IMR-90 (cell line): ENCODE results near the gene KLRC3. TPM values are rescaled to one million over a fixed set of nuclear protein-coding genes. Genes with fewer than 3 reads are reported as not detected.

Source experiments
- ATAC-seq: fragments of 200-7000 bp; cut with Tn5 transposase; 2 replicates; pipeline ENCODE4 v1.9.1; 2020; ENCODE audit warnings: low read depth, mild to moderate bottlenecking, moderate library complexity
- BruUV-seq: library from RNA; stranded (reverse); fragments of 400-500 nt; replicated peaks from 2 replicates; lab custom pipeline; 2021; lab: Mats Ljungman, UMichigan
- CTCF ChIA-PET: fragments of 300-600 bp; formaldehyde crosslinking; extraction: SDS; loops from one replicate; lab custom pipeline; 2021; ENCODE audit warnings: antibody characterized with exemption; lab: Yijun Ruan, JAX
- POLR2A ChIA-PET: fragments of 300-600 bp; sonication (Branson Sonifier 250); formaldehyde crosslinking; loops from one replicate; lab custom pipeline; 2022; ENCODE audit warnings: antibody characterized with exemption; ENCODE audit not compliant: unreplicated experiment; lab: Charles Lee
- DNase-seq: peaks from one replicate; pipeline ENCODE4 v3.0.0; 2013
- H2AFZ ChIP-seq: replicated peaks from 2 replicates; pipeline ENCODE3; 2013; ENCODE audit warnings: low read length, mild to moderate bottlenecking; ENCODE audit not compliant: poor library complexity
- H2AK5ac ChIP-seq: 2 replicates; pipeline ENCODE4 v1.6.1; 2013; ENCODE audit warnings: low read depth, low read length, inconsistent platforms
- H2AK9ac ChIP-seq: replicated peaks from 2 replicates; pipeline ENCODE3; 2013; ENCODE audit warnings: mild to moderate bottlenecking, low read depth, low read length, moderate library complexity; ENCODE audit not compliant: poor library complexity
- H2BK120ac ChIP-seq: 2 replicates; pipeline ENCODE4 v1.6.1; 2013; ENCODE audit warnings: low read depth, low read length, inconsistent platforms
- H2BK15ac ChIP-seq: 3 replicates; pipeline ENCODE4 v1.6.1; 2013; ENCODE audit warnings: low read depth, low read length, inconsistent platforms
- H2BK20ac ChIP-seq: 2 replicates; pipeline ENCODE4 v1.6.1; 2013; ENCODE audit warnings: low read depth, mild to moderate bottlenecking, inconsistent platforms, low read length, moderate library complexity
- H2BK5ac ChIP-seq: 2 replicates; pipeline ENCODE4 v1.6.1; 2013; ENCODE audit warnings: mild to moderate bottlenecking, low read depth, low read length, inconsistent platforms; ENCODE audit not compliant: poor library complexity, severe bottlenecking
- H3K14ac ChIP-seq: replicated peaks from 2 replicates; pipeline ENCODE4 v1.6.1; 2013; ENCODE audit warnings: low read depth, low read length, inconsistent platforms
- H3K18ac ChIP-seq: 2 replicates; pipeline ENCODE4 v1.6.1; 2013; ENCODE audit warnings: low read depth, low read length, control low read depth
- H3K23ac ChIP-seq: 2 replicates; pipeline ENCODE4 v1.6.1; 2013; ENCODE audit warnings: low read depth, low read length, inconsistent platforms
- H3K27ac ChIP-seq: 2 replicates; pipeline ENCODE4 v1.5.1; 2013; ENCODE audit warnings: mild to moderate bottlenecking, control low read depth, low read length; ENCODE audit not compliant: insufficient read depth
- H3K27me3 ChIP-seq: 2 replicates; pipeline ENCODE4 v1.6.1; 2013; ENCODE audit warnings: low read length; ENCODE audit not compliant: control insufficient read depth, insufficient read depth
- H3K36me3 ChIP-seq: 2 replicates; pipeline ENCODE4 v1.6.1; 2013; ENCODE audit warnings: low read length, mixed read lengths; ENCODE audit not compliant: control insufficient read depth, insufficient read depth
- H3K4ac ChIP-seq: 2 replicates; pipeline ENCODE4 v1.6.1; 2013; ENCODE audit warnings: low read depth, low read length, inconsistent platforms
- H3K4me1 ChIP-seq: 2 replicates; pipeline ENCODE4 v1.6.1; 2013; ENCODE audit warnings: low read length, mixed read lengths; ENCODE audit not compliant: control insufficient read depth, insufficient read depth
- H3K4me2 ChIP-seq: 2 replicates; pipeline ENCODE4 v1.6.1; 2013; ENCODE audit warnings: low read depth, mild to moderate bottlenecking, control low read depth, low read length, moderate library complexity
- H3K4me3 ChIP-seq: 2 replicates; pipeline ENCODE4 v1.5.1; 2013; ENCODE audit warnings: low read depth, mild to moderate bottlenecking, control low read depth, low read length, moderate library complexity; ENCODE audit not compliant: insufficient read depth
- H3K56ac ChIP-seq: 2 replicates; pipeline ENCODE4 v1.6.1; 2013; ENCODE audit warnings: low read length, inconsistent platforms; ENCODE audit not compliant: insufficient read depth; ENCODE audit errors: extremely low read depth
- H3K79me1 ChIP-seq, 2 experiments: 2 replicates each; pipeline ENCODE4 v1.6.1; 2013; ENCODE audit warnings: low read length in 2 of 2, inconsistent platforms in 1 of 2, low read depth in 1 of 2
- H3K9ac ChIP-seq: 2 replicates; pipeline ENCODE4 v1.6.1; 2013; ENCODE audit warnings: low read depth, low read length, control low read depth
- H3K9me1 ChIP-seq: 2 replicates; pipeline ENCODE4 v1.6.1; 2013; ENCODE audit warnings: low read length, inconsistent platforms; ENCODE audit not compliant: insufficient read depth
- H3K9me3 ChIP-seq: 2 replicates; pipeline ENCODE4 v1.6.1; 2013; ENCODE audit warnings: low read length; ENCODE audit not compliant: control insufficient read depth, insufficient read depth
- H4K20me1 ChIP-seq: 2 replicates; pipeline ENCODE4 v1.6.1; 2013; ENCODE audit warnings: low read length, inconsistent platforms; ENCODE audit not compliant: insufficient read depth
- H4K5ac ChIP-seq: 2 replicates; pipeline ENCODE4 v1.6.1; 2013; ENCODE audit warnings: mild to moderate bottlenecking, low read depth, low read length, control low read depth
- H4K8ac ChIP-seq, 2 experiments: 2 replicates each; pipeline ENCODE4 v1.6.1; 2013; ENCODE audit warnings: low read depth in 2 of 2, low read length in 2 of 2, control low read depth in 1 of 2, inconsistent platforms in 1 of 2
- H4K91ac ChIP-seq: 2 replicates; pipeline ENCODE4 v1.6.1; 2013; ENCODE audit warnings: low read depth, low read length, inconsistent platforms; ENCODE audit not compliant: insufficient read depth
- BHLHE40 ChIP-seq: fragments of 150-350 bp; IDR thresholded peaks from 2 replicates; pipeline ENCODE4 v1.6.1; 2016; ENCODE audit warnings: mild to moderate bottlenecking, low read depth, low read length
- CEBPB ChIP-seq: IDR thresholded peaks from 2 replicates; pipeline ENCODE4 v1.6.1; 2012; ENCODE audit warnings: low read depth, low read length, improper control_type of control experiment
- CHD1 ChIP-seq: IDR thresholded peaks from 2 replicates; pipeline ENCODE4 v1.6.1; 2012; ENCODE audit warnings: low read depth, low read length, improper control_type of control experiment
- ELK1 ChIP-seq: fragments of 150-350 bp; IDR thresholded peaks from 2 replicates; pipeline ENCODE4 v1.6.1; 2016; ENCODE audit warnings: low read depth, mild to moderate bottlenecking, low read length, moderate library complexity, borderline replicate concordance
- FOS ChIP-seq: fragments of 150-350 bp; IDR thresholded peaks from 2 replicates; pipeline ENCODE4 v1.6.1; 2016; ENCODE audit warnings: low read depth, low read length
- MAFK ChIP-seq: IDR thresholded peaks from 2 replicates; pipeline ENCODE4 v1.6.1; 2012; ENCODE audit warnings: low read depth, low read length, improper control_type of control experiment
- MAZ ChIP-seq: IDR thresholded peaks from 2 replicates; pipeline ENCODE4 v1.6.1; 2012; ENCODE audit warnings: low read depth, mild to moderate bottlenecking, low read length, improper control_type of control experiment, moderate library complexity, borderline replicate concordance
- MXI1 ChIP-seq: IDR thresholded peaks from 2 replicates; pipeline ENCODE4 v1.6.1; 2012; ENCODE audit warnings: low read depth, mild to moderate bottlenecking, low read length, moderate library complexity, borderline replicate concordance
- NFE2L2 ChIP-seq: fragments of 150-350 bp; IDR thresholded peaks from 2 replicates; pipeline ENCODE4 v1.6.1; 2016; ENCODE audit warnings: low read depth, mild to moderate bottlenecking, low read length
- POLR2A ChIP-seq: IDR thresholded peaks from 2 replicates; pipeline ENCODE4 v1.6.1; 2012; ENCODE audit warnings: mild to moderate bottlenecking, low read depth, low read length
- RAD21 ChIP-seq: IDR thresholded peaks from 2 replicates; pipeline ENCODE4 v1.6.1; 2012; ENCODE audit warnings: low read length, improper control_type of control experiment
- RCOR1 ChIP-seq: IDR thresholded peaks from 2 replicates; pipeline ENCODE4 v1.6.1; 2012; ENCODE audit warnings: mild to moderate bottlenecking, low read length, improper control_type of control experiment; ENCODE audit not compliant: insufficient replicate concordance
- RFX5 ChIP-seq: IDR thresholded peaks from 2 replicates; pipeline ENCODE4 v1.8.0; 2012; ENCODE audit warnings: low read depth, mild to moderate bottlenecking, low read length, moderate library complexity
- SMC3 ChIP-seq: fragments of 150-350 bp; IDR thresholded peaks from 2 replicates; pipeline ENCODE4 v1.6.1; 2016; ENCODE audit warnings: low read depth, mild to moderate bottlenecking, antibody characterized with exemption, low read length, moderate library complexity
- WGBS, 2 experiments: methylation state at CpG; one replicate each; pipeline versions ENCODE4 v1.1.5 to v1.1.7; 2013; ENCODE audit warnings: missing lambda C conversion rate in 2 of 2; ENCODE audit not compliant: insufficient read length in 1 of 2; ENCODE audit errors: extremely low coverage in 2 of 2; 5-methylcytosine and 5-hydroxymethylcytosine counted together
- dilution Hi-C: fragments of 300-500 bp; cut with HindIII; formaldehyde crosslinking; loops from one replicate; pipeline ENCODE4 v1.14.3; 2018; ENCODE audit warnings: low sequenced_read_pairs; ENCODE audit not compliant: unreplicated experiment
- in situ Hi-C: fragments of 300-500 bp; cut with MboI; formaldehyde crosslinking; loops from 3 replicates; pipeline ENCODE4 v1.14.3; 2019; ENCODE audit warnings: low sequenced_read_pairs, inconsistent platforms, mixed read lengths
- intact Hi-C: fragments of 100-400 bp; cut with micrococcal nuclease; formaldehyde crosslinking; loops from 2 replicates; pipeline ENCODE4 v1.10.0; 2022
- polyA plus RNA-seq, 3 experiments: library from polyadenylated mRNA; depleted of rRNA; stranded (reverse); fragments of >200 nt; gene quantifications; 2 replicates each; pipeline ENCODE4 v1.2.3, GENCODE V29; 2012; ENCODE audit warnings: low replicate concordance in 1 of 3
- total RNA-seq: library from RNA; depleted of rRNA; stranded (reverse); fragments of >200 nt; gene quantifications from 2 replicates; pipeline ENCODE4 v1.2.3, GENCODE V29; 2012
- TF ChIP-seq, protein P1 (sequence below): conservative IDR thresholded peaks from 2 replicates; pipeline ENCODE4 v1.5.1; 2012; ENCODE audit warnings: mild to moderate bottlenecking, low read depth, low read length, improper control_type of control experiment
- TF ChIP-seq, protein P2 (sequence below): fragments of 150-350 bp; IDR thresholded peaks from 2 replicates; pipeline ENCODE4 v1.6.1; 2017; ENCODE audit warnings: mild to moderate bottlenecking, antibody characterized with exemption, low read length, low read depth

KLRC3 gene
- total and polyA plus RNA-seq, 2 of the 4 experiments (the other 2 are of a cell fraction): not detected

- H4K8ac ChIP-seq: no peak overlapping the region
- 100% methylated on average over 1 of the region's 2 CpGs; no CpG with 5 or more reads in 1 of the 2 experiments for WGBS, 2 experiments
- no peak overlapping the region for H4K91ac ChIP-seq
- H4K5ac ChIP-seq: no peak overlapping the region
- no peak overlapping the region for H3K4ac ChIP-seq
- H3K56ac ChIP-seq: no peak overlapping the region
- no peak for ATAC-seq
- no peaks in the 10 kb centered on the region for H4K20me1 ChIP-seq
- TF ChIP-seq FOS (no peak), SMC3 (no peak), MXI1 (no peak), RCOR1 (no peak), MAZ (no peak), CEBPB (no peak), POLR2A (no peak), MAFK (no peak), ELK1 (no peak), CHD1 (no peak), NFE2L2 (no peak), BHLHE40 (no peak), RFX5 (no peak), RAD21 (no peak)
- TF ChIP-seq, protein P1, sequence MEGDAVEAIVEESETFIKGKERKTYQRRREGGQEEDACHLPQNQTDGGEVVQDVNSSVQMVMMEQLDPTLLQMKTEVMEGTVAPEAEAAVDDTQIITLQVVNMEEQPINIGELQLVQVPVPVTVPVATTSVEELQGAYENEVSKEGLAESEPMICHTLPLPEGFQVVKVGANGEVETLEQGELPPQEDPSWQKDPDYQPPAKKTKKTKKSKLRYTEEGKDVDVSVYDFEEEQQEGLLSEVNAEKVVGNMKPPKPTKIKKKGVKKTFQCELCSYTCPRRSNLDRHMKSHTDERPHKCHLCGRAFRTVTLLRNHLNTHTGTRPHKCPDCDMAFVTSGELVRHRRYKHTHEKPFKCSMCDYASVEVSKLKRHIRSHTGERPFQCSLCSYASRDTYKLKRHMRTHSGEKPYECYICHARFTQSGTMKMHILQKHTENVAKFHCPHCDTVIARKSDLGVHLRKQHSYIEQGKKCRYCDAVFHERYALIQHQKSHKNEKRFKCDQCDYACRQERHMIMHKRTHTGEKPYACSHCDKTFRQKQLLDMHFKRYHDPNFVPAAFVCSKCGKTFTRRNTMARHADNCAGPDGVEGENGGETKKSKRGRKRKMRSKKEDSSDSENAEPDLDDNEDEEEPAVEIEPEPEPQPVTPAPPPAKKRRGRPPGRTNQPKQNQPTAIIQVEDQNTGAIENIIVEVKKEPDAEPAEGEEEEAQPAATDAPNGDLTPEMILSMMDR: no peak
- TF ChIP-seq, protein P2, sequence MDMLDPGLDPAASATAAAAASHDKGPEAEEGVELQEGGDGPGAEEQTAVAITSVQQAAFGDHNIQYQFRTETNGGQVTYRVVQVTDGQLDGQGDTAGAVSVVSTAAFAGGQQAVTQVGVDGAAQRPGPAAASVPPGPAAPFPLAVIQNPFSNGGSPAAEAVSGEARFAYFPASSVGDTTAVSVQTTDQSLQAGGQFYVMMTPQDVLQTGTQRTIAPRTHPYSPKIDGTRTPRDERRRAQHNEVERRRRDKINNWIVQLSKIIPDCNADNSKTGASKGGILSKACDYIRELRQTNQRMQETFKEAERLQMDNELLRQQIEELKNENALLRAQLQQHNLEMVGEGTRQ: no peak
- no peak overlapping the region for H2BK20ac ChIP-seq
- no peak overlapping the region for H3K4me3 ChIP-seq
- H3K18ac ChIP-seq: no peak overlapping the region
- no peak overlapping the region for H2BK5ac ChIP-seq
- H3K36me3 ChIP-seq: no peaks in the 10 kb centered on the region
- no peak for DNase-seq
- no TSS peak for BruUV-seq
- no peak overlapping the region for H2AFZ ChIP-seq
- no peak overlapping the region for H2BK120ac ChIP-seq
- no peak overlapping the region for H2AK5ac ChIP-seq
- ChIA-PET CTCF (no interaction called here), POLR2A (no interaction called here)
- no peak overlapping the region for H2AK9ac ChIP-seq
- intact Hi-C loops: no loop called here
- no peaks in the 10 kb centered on the region for H3K79me1 ChIP-seq
- H3K9me3 ChIP-seq: no peaks in the 10 kb centered on the region
- no peak overlapping the region for H2BK15ac ChIP-seq
- H3K14ac ChIP-seq: no peak overlapping the region
- no peaks in the 10 kb centered on the region for H3K9me1 ChIP-seq
- H3K27ac ChIP-seq: no peak overlapping the region
- in situ Hi-C loops: no loop called here
- no peaks in the 10 kb centered on the region; the same call in 1 of the 2 replicates for H3K27me3 ChIP-seq
- no peaks in the 10 kb centered on the region for H3K4me1 ChIP-seq
- H3K4me2 ChIP-seq: no peak overlapping the region
- no peak overlapping the region for H3K9ac ChIP-seq
- dilution Hi-C loops: no loop called here
- H3K23ac ChIP-seq: no peak overlapping the region
These were observed 23.1 kb downstream of the KLRC3 start for GRCh38 chr12:10397296-10397695.
